ENCODE measurements around the gene SRSF4.

DNA sequence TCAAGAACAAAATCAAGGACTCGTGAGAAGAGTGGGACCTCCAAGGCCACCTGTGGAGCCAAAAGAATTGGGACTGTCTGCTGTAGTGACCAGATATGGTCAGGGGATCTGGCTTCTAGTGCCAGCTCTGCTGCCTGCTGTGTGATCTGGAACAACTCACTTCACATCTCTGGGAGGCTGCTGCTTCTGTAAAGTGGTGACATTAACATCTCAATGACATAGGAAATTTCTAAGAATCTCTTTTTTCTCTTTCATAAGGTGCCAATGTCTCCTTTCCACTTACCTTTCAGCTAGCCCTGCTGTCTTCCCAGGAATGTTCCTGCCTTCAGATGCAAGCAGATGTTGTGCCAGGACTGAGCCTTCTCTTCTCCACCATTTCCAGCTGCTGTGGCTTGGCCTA is 5.0 kb upstream of the SRSF4 start:
- no peak for TF ChIP-seq POLR2A (IDR thresholded peaks at IDR 0.05)
- TF ChIP-seq, protein P1, sequence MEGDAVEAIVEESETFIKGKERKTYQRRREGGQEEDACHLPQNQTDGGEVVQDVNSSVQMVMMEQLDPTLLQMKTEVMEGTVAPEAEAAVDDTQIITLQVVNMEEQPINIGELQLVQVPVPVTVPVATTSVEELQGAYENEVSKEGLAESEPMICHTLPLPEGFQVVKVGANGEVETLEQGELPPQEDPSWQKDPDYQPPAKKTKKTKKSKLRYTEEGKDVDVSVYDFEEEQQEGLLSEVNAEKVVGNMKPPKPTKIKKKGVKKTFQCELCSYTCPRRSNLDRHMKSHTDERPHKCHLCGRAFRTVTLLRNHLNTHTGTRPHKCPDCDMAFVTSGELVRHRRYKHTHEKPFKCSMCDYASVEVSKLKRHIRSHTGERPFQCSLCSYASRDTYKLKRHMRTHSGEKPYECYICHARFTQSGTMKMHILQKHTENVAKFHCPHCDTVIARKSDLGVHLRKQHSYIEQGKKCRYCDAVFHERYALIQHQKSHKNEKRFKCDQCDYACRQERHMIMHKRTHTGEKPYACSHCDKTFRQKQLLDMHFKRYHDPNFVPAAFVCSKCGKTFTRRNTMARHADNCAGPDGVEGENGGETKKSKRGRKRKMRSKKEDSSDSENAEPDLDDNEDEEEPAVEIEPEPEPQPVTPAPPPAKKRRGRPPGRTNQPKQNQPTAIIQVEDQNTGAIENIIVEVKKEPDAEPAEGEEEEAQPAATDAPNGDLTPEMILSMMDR (IDR thresholded peaks at IDR 0.05): no peak

Measured in upper lobe of left lung (tissue), 4 donors.